ENCODE results near the gene CLIP2. TPM values are rescaled to one million over a fixed set of nuclear protein-coding genes. Genes with fewer than 3 reads are reported as not detected.

The CLIP2 gene
- total RNA-seq, 4 donors from 2014 or later, result 25.5 to 44.3 (median 37.1) TPM

DNA sequence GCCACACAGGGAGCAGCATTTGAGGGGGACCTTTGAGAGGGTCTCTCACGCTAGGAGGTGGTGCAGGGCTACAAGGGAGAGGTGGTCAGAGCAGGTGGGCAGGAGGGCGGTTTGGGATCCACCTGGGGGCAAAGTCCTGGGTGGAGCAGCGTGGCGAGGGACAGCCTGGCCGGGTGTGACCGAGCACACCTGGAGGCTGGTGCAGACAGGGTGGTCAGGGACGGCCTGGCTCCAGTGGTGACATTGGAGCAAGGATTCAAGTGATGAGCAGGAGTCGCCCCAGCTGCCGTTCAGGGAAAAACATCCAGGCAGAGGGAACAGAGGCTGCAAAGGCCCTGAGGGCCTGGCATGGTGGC, 36.0 kb downstream of the CLIP2 start:
- no peak overlapping the region for H3K4me3 ChIP-seq
- H3K4me1 ChIP-seq, result peaks cover 0 to 17% (median 14%) of the 10 kb centered on the region in 4 donors
- intact Hi-C loops (cut with DNase I), result no loop called here
- TF ChIP-seq POLR2A (IDR thresholded peaks at IDR 0.05; ENCODE audit: low read depth), result no peak
- no peak for DNase-seq (ENCODE audit: extremely low spot score)
- H3K9me3 ChIP-seq, result no peaks in the 10 kb centered on the region
- H3K27me3 ChIP-seq, result no peaks in the 10 kb centered on the region
- 100% methylated on average over 5 of the region's 9 CpGs for WGBS
- no peak overlapping the region for H3K27ac ChIP-seq (replicated peaks in 1 of 4)
- H3K36me3 ChIP-seq, result peaks cover 6 to 46% (median 11%) of the 10 kb centered on the region in 4 donors

DNA sequence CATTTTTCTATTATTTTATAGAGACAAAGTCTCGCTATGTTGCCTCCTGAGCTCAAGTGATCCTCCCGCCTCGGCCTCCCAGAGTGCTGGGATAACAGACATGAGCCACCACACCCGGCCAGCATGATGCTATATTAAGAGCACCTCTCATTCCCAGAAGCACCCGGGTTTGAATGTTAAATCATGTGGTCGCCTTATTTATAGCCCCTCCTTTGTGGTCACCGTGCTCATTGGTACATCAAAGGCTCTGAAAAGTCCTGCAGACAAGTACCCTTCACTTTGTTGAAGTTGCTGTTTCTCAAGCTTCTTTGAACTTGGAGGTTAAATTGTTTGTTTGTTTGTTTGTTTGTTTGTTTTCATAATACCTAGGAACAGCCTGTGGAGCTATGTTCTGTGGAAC, 40.0 kb downstream of the CLIP2 start:
- H3K36me3 ChIP-seq, result peaks cover 0 to 31% (median 7%) of the 10 kb centered on the region in 4 donors
- WGBS, result 87% methylated on average over 7 of the region's 7 CpGs
- intact Hi-C loops (cut with DNase I), result no loop called here
- no peak for DNase-seq (ENCODE audit: extremely low spot score)
- TF ChIP-seq CTCF (IDR thresholded peaks at IDR 0.05) (no peak), POLR2A (IDR thresholded peaks at IDR 0.05; ENCODE audit: low read depth) (no peak), EP300 (IDR thresholded peaks at IDR 0.05) (no peak), POLR2AphosphoS5 (IDR thresholded peaks at IDR 0.05) (no peak)
- peaks cover 0 to 12% (median 10%) of the 10 kb centered on the region in 4 donors for H3K4me1 ChIP-seq
- no peak overlapping the region for H3K4me3 ChIP-seq
- no peaks in the 10 kb centered on the region for H3K27me3 ChIP-seq
- no peak overlapping the region for H3K27ac ChIP-seq (replicated peaks in 1 of 4)
- H3K9me3 ChIP-seq, result no peaks in the 10 kb centered on the region

- TF ChIP-seq EP300 (IDR thresholded peaks at IDR 0.05), result no peak
- TF ChIP-seq CTCF (IDR thresholded peaks at IDR 0.05), result no peak
- no peak for TF ChIP-seq POLR2A (IDR thresholded peaks at IDR 0.05; ENCODE audit: low read depth)
- no peak for TF ChIP-seq POLR2AphosphoS5 (IDR thresholded peaks at IDR 0.05)
- no peaks in the 10 kb centered on the region for H3K9me3 ChIP-seq
- no peak overlapping the region for H3K4me3 ChIP-seq
- peaks cover 0 to 20% (median 5%) of the 10 kb centered on the region in 4 donors for H3K36me3 ChIP-seq
- intact Hi-C loops (cut with DNase I), result no loop called here
- no peaks in the 10 kb centered on the region for H3K4me1 ChIP-seq
- H3K27ac ChIP-seq (replicated peaks in 1 of 4), result no peak overlapping the region
- H3K27me3 ChIP-seq, result no peaks in the 10 kb centered on the region
- DNase-seq (ENCODE audit: extremely low spot score), result no peak
- WGBS, result 91% methylated on average over 14 of the region's 17 CpGs
Observed at GRCh38 chr7:74332373-74333176, 43.4 kb downstream of the CLIP2 start.

DNA sequence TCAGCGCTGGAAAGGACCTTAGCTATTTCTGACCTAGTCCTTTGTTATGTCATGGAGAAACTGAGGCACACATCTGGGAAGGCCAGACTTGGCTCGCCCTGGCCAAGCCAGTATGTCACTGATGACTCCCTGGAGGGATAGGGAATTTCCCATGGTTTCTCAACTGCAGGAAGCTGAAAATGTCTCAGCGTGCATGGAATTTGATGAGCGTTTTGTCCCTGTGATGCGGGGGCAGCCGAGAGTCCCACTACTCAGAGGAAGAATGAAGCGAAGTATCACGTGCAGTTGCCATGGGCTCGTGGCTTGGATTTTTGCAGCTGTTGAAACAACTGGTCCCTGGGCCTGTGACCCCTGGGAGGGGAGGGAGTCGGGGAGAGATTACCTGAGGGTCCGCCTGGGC, 44.8 kb downstream of the CLIP2 start:
- Histone ChIP-seq H3K4me1 (no peaks in the 10 kb centered on the region), H3K4me3 (no peak overlapping the region), H3K9me3 (no peaks in the 10 kb centered on the region), H3K27me3 (no peaks in the 10 kb centered on the region), H3K36me3 (peaks cover 0 to 20% (median 7%) of the 10 kb centered on the region in 4 donors), H3K27ac (replicated peaks in 1 of 4) (no peak overlapping the region)
- no peak for DNase-seq (ENCODE audit: extremely low spot score)
- intact Hi-C loops (cut with DNase I), result no loop called here
- 64% methylated on average over 7 of the region's 11 CpGs for WGBS
- TF ChIP-seq EP300 (IDR thresholded peaks at IDR 0.05) (no peak), POLR2A (IDR thresholded peaks at IDR 0.05; ENCODE audit: low read depth) (no peak), POLR2AphosphoS5 (IDR thresholded peaks at IDR 0.05) (no peak), CTCF (IDR thresholded peaks at IDR 0.05) (no peak)

- H3K27ac ChIP-seq (replicated peaks in 1 of 4), result no peak overlapping the region
- DNase-seq (ENCODE audit: extremely low spot score), result no peak
- WGBS, result 91% methylated on average over 9 of the region's 9 CpGs
- intact Hi-C loops (cut with DNase I), result no loop called here
- no peak overlapping the region for H3K4me3 ChIP-seq
- no peaks in the 10 kb centered on the region for H3K27me3 ChIP-seq
- H3K9me3 ChIP-seq, result no peaks in the 10 kb centered on the region
- peaks cover 0 to 39% (median 26%) of the 10 kb centered on the region in 4 donors for H3K36me3 ChIP-seq
- H3K4me1 ChIP-seq, result no peaks in the 10 kb centered on the region
- TF ChIP-seq POLR2AphosphoS5 (IDR thresholded peaks at IDR 0.05), result no peak
- TF ChIP-seq EP300 (IDR thresholded peaks at IDR 0.05), result no peak
Observed at GRCh38 chr7:74337926-74338325, 48.7 kb downstream of the CLIP2 start.

All from esophagus muscularis mucosa (tissue), 4 donors.